22Rv1 (cell line): ENCODE measurements around the gene ORC6.

Source experiments
- CTCF ChIP-seq: fragments of 450-650 bp; IDR thresholded peaks from 2 replicates; pipeline ENCODE4 v1.5.1; 2017; ENCODE audit warnings: mild to moderate bottlenecking
- ZFX ChIP-seq: fragments of 450-650 bp; IDR thresholded peaks from 2 replicates; pipeline ENCODE4 v1.6.1; 2017; ENCODE audit warnings: antibody characterized with exemption, borderline replicate concordance

GRCh38 chr16:46745617-46746016 lies 56.2 kb downstream of the ORC6 start:
- TF ChIP-seq CTCF = no peak
- no peak for TF ChIP-seq ZFX
